Measurements from ENCODE around the gene TRIM33. TPM values are rescaled to one million over a fixed set of nuclear protein-coding genes. Genes with fewer than 3 reads are reported as not detected.

TRIM33 gene
- total RNA-seq, 6 experiments from 2014 or later, result 13.9 to 18.0 (median 15.0) TPM

DNA sequence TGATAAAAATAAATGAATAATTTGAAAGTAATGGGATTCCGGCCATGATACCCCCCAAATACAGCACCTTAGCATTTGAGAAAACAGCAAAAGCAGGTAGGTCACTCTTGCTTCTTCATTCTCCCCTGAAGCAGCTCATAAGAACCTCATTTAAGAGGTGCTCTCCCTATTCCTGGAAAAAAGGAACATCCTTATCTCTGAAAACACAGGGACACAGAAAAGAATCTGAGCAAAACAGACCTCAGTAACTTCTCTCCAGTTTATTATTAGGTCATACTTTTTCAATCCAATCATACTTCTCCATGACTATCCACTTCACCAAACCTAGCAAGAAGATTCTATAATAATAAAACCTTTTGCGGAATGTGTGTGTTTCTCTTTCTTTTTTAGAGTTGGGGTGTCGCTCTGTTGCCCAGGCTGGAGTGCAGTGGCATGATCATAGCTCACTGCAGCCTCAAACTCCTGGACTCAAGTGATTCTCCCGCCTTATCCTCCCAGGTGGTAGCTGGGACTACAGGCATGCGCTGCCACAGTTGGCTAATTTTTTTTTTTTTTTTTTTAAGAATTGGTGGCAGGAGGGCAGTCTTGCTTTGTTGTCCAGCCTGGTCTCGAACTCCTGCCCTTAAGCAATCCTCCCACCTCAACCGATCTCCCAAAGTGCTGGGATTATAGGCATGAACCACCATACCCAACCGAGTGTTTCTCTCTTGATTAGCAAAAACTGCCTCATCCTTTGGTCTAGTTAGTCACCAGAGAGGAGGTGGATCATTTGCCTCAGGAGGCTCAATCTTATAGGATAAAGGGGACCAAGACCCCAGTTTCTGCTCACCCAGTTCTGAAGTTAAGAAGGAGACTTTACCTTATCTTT lies 10.6 kb upstream of the TRIM33 start:
- Histone ChIP-seq H3K27me3 (no peaks in the 10 kb centered on the region), H3K4me3 (no peak overlapping the region), H3K9me3 (no peaks in the 10 kb centered on the region), H3K27ac (no peak overlapping the region), H3K4me1 (no peaks in the 10 kb centered on the region), H3K36me3 (no peaks in the 10 kb centered on the region)
- intact Hi-C loops (cut with DNase I), result no loop called here
- TF ChIP-seq, protein P1, sequence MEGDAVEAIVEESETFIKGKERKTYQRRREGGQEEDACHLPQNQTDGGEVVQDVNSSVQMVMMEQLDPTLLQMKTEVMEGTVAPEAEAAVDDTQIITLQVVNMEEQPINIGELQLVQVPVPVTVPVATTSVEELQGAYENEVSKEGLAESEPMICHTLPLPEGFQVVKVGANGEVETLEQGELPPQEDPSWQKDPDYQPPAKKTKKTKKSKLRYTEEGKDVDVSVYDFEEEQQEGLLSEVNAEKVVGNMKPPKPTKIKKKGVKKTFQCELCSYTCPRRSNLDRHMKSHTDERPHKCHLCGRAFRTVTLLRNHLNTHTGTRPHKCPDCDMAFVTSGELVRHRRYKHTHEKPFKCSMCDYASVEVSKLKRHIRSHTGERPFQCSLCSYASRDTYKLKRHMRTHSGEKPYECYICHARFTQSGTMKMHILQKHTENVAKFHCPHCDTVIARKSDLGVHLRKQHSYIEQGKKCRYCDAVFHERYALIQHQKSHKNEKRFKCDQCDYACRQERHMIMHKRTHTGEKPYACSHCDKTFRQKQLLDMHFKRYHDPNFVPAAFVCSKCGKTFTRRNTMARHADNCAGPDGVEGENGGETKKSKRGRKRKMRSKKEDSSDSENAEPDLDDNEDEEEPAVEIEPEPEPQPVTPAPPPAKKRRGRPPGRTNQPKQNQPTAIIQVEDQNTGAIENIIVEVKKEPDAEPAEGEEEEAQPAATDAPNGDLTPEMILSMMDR (IDR thresholded peaks at IDR 0.05), result no peak
- no peak for TF ChIP-seq POLR2A (IDR thresholded peaks at IDR 0.05)
- DNase-seq (no peak), ATAC-seq (no peak)
- 74% methylated on average over 7 of the region's 8 CpGs for WGBS (ENCODE audit: insufficient coverage, low coverage, low lambda C conversion rate, missing lambda C conversion rate)

DNA sequence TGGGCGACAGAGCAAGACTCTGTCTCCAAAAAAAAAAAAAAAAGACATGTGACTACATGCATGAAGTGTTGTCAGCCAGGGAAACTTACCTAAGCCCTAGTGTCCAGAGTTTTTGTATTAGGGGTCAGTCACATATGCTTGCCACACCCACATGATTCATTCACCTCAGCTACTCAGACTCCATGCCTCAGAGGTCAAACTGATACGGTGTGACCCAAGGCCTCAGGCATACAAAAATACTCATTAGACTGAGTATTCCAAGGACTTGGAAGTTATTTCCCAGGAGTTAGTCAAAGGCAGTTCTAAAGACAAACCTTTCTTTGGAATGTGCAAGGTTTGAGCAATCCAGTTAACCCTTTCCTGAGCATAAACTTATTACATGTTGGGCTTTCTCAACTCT lies 6.3 kb upstream of the TRIM33 start:
- TF ChIP-seq, protein P1 (IDR thresholded peaks at IDR 0.05), result no peak
- no peak for TF ChIP-seq POLR2A (IDR thresholded peaks at IDR 0.05)
- no peak for ATAC-seq
- intact Hi-C loops (cut with DNase I), result no loop called here

DNA sequence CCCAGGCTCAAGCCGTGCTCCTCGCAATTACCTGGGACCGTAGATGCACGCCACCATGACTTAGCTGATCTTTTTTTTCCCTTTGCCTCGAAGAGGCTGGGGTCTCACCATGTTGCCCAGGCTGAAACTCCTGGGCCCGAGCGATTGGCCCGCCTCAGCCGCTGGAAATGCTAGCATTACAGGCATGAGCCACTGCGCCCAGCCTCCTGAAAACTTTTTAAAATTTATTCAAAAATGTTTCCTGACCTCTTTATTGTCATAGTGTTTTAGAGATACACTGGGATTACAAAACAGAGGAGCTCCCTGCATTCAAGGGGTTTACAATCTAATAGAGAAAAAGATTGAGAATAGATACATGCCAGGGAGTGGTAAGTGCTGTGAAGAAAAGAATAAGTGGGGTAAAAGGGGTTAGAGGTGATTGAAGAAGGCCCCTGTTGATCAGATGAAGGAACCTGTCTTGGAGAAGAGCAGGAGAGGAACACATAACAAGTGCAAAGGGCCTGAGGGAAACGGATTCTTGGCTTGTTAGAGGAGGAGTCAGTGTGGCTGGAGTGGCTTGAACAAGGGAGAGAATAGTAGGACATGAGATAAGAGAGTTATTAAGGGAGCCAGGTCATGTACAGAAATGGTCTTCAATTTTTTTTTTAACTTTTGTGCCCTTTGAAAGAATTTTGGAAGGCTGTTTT lies 1.7 kb upstream of the TRIM33 start:
- TF ChIP-seq POLR2A (IDR thresholded peaks at IDR 0.05), result no peak
- TF ChIP-seq, protein P1 (IDR thresholded peaks at IDR 0.05), result no peak
- WGBS (ENCODE audit: insufficient coverage, low coverage, low lambda C conversion rate, missing lambda C conversion rate), result 72% methylated on average over 3 of the region's 11 CpGs
- Histone ChIP-seq H3K27me3 (no peaks in the 10 kb centered on the region), H3K4me3 (no peak overlapping the region), H3K27ac (no peak overlapping the region), H3K36me3 (no peaks in the 10 kb centered on the region), H3K4me1 (peaks cover 0 to 27% (median 6%) of the 10 kb centered on the region in 4 donors), H3K9me3 (no peaks in the 10 kb centered on the region)
- DNase-seq (no peak), ATAC-seq (no peak)
- intact Hi-C loops (cut with DNase I), result no loop called here

More for the DNA sequence above, 6.3 kb upstream of the TRIM33 start:
- WGBS (ENCODE audit: insufficient coverage, low coverage, low lambda C conversion rate, missing lambda C conversion rate), result no CpG with 5 or more reads among the region's 2 CpGs
- Histone ChIP-seq H3K4me3 (no peak overlapping the region), H3K27ac (no peak overlapping the region), H3K4me1 (no peaks in the 10 kb centered on the region), H3K27me3 (no peaks in the 10 kb centered on the region), H3K9me3 (no peaks in the 10 kb centered on the region), H3K36me3 (no peaks in the 10 kb centered on the region)
- no peak for DNase-seq

DNA sequence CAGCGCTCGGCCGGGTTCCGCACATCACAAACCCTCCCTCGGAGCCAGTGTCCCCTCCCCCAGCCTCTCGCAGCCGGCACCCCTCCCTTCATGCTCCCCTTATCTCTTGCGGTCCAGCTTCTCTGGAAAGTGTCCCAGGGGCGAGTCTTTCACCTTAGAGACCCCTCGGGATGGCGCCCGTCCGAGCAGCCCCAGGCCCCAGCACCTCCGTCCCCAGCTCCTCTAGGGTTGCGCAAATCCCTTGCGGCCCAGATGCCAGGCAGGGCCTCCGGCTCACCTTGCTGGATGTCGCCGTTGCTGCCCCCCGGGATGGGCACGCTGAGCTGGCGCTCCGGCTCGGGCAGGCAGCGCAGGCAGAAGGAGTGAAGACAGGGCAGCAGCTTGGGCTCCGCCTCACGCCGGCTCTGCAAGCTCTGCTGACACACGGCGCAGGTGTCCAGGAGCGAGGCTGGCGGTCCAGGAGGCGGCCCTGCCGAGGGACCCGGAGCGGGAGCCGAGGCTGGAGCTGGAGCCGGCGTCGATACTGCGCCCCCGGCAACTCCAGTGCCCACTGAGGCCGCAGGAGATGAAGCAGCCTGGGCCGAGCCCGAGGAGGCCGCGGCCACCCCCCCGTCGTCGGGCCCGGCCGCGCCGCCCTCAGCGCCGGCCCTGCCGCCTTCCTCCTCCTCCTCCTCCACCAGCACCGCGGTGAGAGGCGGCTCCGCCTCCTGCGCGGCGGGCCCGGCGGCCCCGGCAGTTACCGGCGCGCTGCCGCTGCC lies 550 bp downstream of the TRIM33 start:
- Histone ChIP-seq H3K4me3 (peak overlapping the region; percentile 93 to 98 (median 95)), H3K4me1 (peaks cover 0 to 31% (median 10%) of the 10 kb centered on the region in 4 donors), H3K36me3 (no peaks in the 10 kb centered on the region), H3K9me3 (no peaks in the 10 kb centered on the region), H3K27me3 (no peaks in the 10 kb centered on the region), H3K27ac (peak overlapping the region; percentile 80 to 94 (median 94))
- ATAC-seq (peak; percentile 49 to 70 (median 67)), DNase-seq (peak; percentile 50 to 73 (median 63))
- intact Hi-C loops (cut with DNase I), result no loop called here
- WGBS (ENCODE audit: insufficient coverage, low coverage, low lambda C conversion rate, missing lambda C conversion rate), result 0% methylated on average over 14 of the region's 71 CpGs
- TF ChIP-seq, protein P1 (IDR thresholded peaks at IDR 0.05), result no peak
